ENCODE results near the gene CT83.

- TF ChIP-seq POLR2A (IDR thresholded peaks at IDR 0.05) (no peak), POLR2AphosphoS5 (IDR thresholded peaks at IDR 0.05) (no peak), CTCF (IDR thresholded peaks at IDR 0.05) (no peak), EP300 (IDR thresholded peaks at IDR 0.05) (no peak)
Measured at GRCh38 chrX:116436358-116436816, 26.4 kb downstream of the CT83 start, which contains the start of gene SLC6A14.
